Thoracic aorta (tissue), 2 donors: ENCODE data around the gene MAST3. TPM values are rescaled to one million over a fixed set of nuclear protein-coding genes. Genes with fewer than 3 reads are reported as not detected.

Experiments
- ATAC-seq: fragments of 150-250 bp; one replicate; pipeline ENCODE4 v1.8.0; 2017; ENCODE audit warnings: low read depth; ENCODE audit not compliant: insufficient number of reproducible peaks, low FRiP score
- DNase-seq: peaks from one replicate; pipeline ENCODE4 v3.0.0-alpha.2; 2020; ENCODE audit warnings: low spot score
- H3K27ac ChIP-seq, 2 donors: fragments of 200-600 bp; sonication (generic); 1 replicate in 1 of 2; 2 replicates in 1 of 2; pipeline ENCODE4 v1.5.1; 2016; ENCODE audit warnings: mild to moderate bottlenecking in 2 of 2, moderate library complexity in 2 of 2
- H3K27me3 ChIP-seq: fragments of 200-600 bp; sonication (generic); replicated peaks from 2 replicates; pipeline ENCODE4 v1.6.0; 2016; ENCODE audit warnings: mild to moderate bottlenecking; ENCODE audit not compliant: insufficient read depth
- H3K36me3 ChIP-seq: fragments of 200-600 bp; sonication (generic); one replicate; pipeline ENCODE4 v1.5.1; 2016
- H3K4me1 ChIP-seq, 2 donors: fragments of 200-600 bp; sonication (generic); 1 replicate in 1 of 2; 2 replicates in 1 of 2; pipeline versions ENCODE4 v1.5.1 to v1.6.0; 2016; ENCODE audit warnings: low read depth in 2 of 2, mild to moderate bottlenecking in 1 of 2; ENCODE audit not compliant: control insufficient read depth in 1 of 2
- H3K4me3 ChIP-seq: fragments of 200-600 bp; sonication (generic); 2 replicates; pipeline ENCODE4 v1.5.1; 2016; ENCODE audit warnings: mild to moderate bottlenecking
- H3K9me3 ChIP-seq: fragments of 200-600 bp; sonication (generic); 2 replicates; pipeline ENCODE4 v1.5.1; 2016
- total RNA-seq, 2 donors: library from RNA; depleted of rRNA; stranded (reverse); fragments of >200 nt; gene quantifications; one replicate each; pipeline versions ENCODE4 v1.1.0 to v1.2.3, GENCODE V29; 2016
- TF ChIP-seq, protein P1 (sequence below): fragments of 200-600 bp; sonication (generic); IDR thresholded peaks from one replicate; pipeline ENCODE4 v1.5.1; 2019; ENCODE audit warnings: antibody characterized with exemption

MAST3 gene
- total RNA-seq, 2 donors from 2014 or later, result 18.7 to 27.8 TPM

DNA sequence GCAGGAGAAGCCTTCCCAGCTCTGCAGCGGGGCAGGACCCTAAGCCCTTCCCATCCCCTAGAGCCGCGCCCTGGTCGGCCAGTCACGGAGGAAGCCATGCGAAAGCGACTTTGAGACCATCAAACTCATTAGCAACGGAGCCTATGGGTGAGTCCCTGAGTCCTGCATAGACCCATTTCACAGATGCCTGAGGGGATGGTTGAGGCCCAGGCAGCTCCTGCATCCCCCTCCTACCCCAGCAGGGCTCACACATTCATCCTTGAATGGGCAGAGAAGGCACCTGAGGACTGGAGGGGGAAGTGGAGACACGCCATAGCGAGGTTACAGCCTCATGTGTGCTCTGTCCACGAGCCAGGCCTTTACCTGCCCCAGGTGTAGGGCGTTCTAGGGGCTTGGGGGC lies 31.2 kb downstream of the MAST3 start:
- H3K4me1 ChIP-seq, result no peaks in the 10 kb centered on the region
- no peak overlapping the region for H3K4me3 ChIP-seq
- DNase-seq (no peak), ATAC-seq (no peak)
- no peaks in the 10 kb centered on the region for H3K9me3 ChIP-seq
- TF ChIP-seq, protein P1, sequence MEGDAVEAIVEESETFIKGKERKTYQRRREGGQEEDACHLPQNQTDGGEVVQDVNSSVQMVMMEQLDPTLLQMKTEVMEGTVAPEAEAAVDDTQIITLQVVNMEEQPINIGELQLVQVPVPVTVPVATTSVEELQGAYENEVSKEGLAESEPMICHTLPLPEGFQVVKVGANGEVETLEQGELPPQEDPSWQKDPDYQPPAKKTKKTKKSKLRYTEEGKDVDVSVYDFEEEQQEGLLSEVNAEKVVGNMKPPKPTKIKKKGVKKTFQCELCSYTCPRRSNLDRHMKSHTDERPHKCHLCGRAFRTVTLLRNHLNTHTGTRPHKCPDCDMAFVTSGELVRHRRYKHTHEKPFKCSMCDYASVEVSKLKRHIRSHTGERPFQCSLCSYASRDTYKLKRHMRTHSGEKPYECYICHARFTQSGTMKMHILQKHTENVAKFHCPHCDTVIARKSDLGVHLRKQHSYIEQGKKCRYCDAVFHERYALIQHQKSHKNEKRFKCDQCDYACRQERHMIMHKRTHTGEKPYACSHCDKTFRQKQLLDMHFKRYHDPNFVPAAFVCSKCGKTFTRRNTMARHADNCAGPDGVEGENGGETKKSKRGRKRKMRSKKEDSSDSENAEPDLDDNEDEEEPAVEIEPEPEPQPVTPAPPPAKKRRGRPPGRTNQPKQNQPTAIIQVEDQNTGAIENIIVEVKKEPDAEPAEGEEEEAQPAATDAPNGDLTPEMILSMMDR, result no peak
- no peaks in the 10 kb centered on the region for H3K27me3 ChIP-seq
- peaks cover 34% of the 10 kb centered on the region for H3K36me3 ChIP-seq
- H3K27ac ChIP-seq, result no peak overlapping the region

- H3K27ac ChIP-seq, result no peak overlapping the region
- TF ChIP-seq, protein P1, result no peak
- peaks cover 29% of the 10 kb centered on the region for H3K36me3 ChIP-seq
- DNase-seq (no peak), ATAC-seq (no peak)
- H3K27me3 ChIP-seq, result no peaks in the 10 kb centered on the region
- no peaks in the 10 kb centered on the region for H3K4me1 ChIP-seq
- H3K4me3 ChIP-seq, result no peak overlapping the region
- no peaks in the 10 kb centered on the region for H3K9me3 ChIP-seq
These were observed 33.1 kb downstream of the MAST3 start for GRCh38 chr19:18130523-18131242.

- H3K9me3 ChIP-seq, result no peaks in the 10 kb centered on the region
- no peaks in the 10 kb centered on the region for H3K27me3 ChIP-seq
- DNase-seq (no peak), ATAC-seq (no peak)
- peaks cover 41% of the 10 kb centered on the region for H3K36me3 ChIP-seq
- TF ChIP-seq, protein P1, result no peak
- no peak overlapping the region for H3K4me3 ChIP-seq
- H3K4me1 ChIP-seq, result no peaks in the 10 kb centered on the region
- no peak overlapping the region for H3K27ac ChIP-seq
These were observed 34.4 kb downstream of the MAST3 start for GRCh38 chr19:18131841-18132596.

GRCh38 chr19:18135712-18136584 lies 38.4 kb downstream of the MAST3 start:
- DNase-seq (no peak), ATAC-seq (no peak)
- peaks cover 40% of the 10 kb centered on the region for H3K36me3 ChIP-seq

More at GRCh38 chr19:18135712-18136584, 38.4 kb downstream of the MAST3 start:
- Histone ChIP-seq H3K4me3 (no peak overlapping the region), H3K27me3 (no peaks in the 10 kb centered on the region), H3K4me1 (no peaks in the 10 kb centered on the region), H3K9me3 (no peaks in the 10 kb centered on the region), H3K27ac (no peak overlapping the region)
- TF ChIP-seq, protein P1, result no peak
